HG03520 (cell line): Measurements from ENCODE around the gene GIMAP2.
"Not testable (repeated sequence)": the region's sequence is repeated elsewhere in the genome, so short reads cannot be mapped to it uniquely, and the experiment has no call there.

Experiments
- ATAC-seq: cut with Tn5 transposase; IDR thresholded peaks from one replicate; pipeline ENCODE4 v1.9.1; 2021; ENCODE audit warnings: mild to moderate bottlenecking, moderate library complexity; ENCODE audit not compliant: unreplicated experiment

Gene GIMAP2

GRCh38 chr7:150685219-150686029 lies at the start of gene GIMAP2:
Gene GIMAP2, plus strand, starts transcription at chr7:150685706. Its CDS starts 1,354 bp downstream, at chr7:150687060.
- peak; percentile 92 for ATAC-seq

DNA sequence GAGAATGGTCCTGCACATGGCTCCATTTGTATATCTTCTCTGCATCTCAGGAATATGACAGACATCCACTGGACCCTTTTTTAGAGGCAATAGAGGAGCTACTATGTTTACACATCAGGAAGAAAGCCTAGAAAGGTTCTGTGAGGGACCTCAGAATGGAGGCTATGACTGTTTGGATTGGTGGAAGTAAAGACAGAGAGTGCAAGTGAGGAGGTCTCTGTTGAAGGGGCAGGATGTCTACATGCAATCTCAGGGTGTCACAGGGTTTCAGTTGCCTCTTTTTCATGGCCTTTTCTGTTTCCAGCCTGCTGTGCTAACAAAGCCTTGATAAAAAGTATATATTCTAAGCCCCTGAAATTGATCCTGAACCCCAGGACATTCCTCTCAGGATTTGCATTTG lies 43.7 kb upstream of the GIMAP2 start:
- ATAC-seq = no peak

GRCh38 chr7:150642926-150643325 lies 42.6 kb upstream of the GIMAP2 start:
- ATAC-seq = no peak

DNA sequence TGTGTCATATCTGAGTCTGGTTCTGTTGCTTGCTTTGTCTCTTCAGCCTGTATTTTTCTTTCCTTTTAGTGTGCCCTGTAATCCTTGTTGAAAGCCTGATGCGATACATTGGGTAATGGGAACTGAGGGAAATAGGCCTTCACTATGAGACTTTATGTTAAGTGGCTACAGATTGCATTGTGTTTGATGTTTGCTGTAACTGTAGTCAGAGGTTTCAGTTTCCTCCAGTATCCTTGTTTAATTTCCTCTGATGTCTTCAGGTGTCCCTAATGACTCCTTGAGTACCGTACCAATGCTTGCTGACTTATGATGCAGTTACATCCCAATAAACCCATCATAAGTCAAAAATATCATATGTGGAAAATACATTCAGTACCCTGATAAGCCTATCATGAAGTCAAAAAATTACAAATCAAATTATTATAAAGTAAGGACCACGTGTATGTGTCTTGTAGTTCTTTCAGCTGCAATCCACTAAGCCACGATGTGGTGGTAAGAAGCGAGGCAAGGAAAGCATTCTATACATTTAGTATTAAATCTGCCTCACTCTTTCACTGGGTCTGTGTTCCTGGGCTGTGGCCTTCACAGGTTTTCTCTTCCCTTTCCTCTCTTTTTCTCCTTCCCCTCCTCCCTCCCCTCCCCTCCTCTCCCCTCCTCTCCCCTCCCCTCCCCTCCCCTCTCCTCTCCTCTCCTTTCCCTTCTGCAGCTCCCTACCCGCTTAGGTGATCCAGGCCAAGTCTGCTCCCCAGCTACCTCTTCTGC lies 40.1 kb upstream of the GIMAP2 start:
- ATAC-seq = no peak

- ATAC-seq = no peak
Observed at GRCh38 chr7:150648353-150649079, 37.0 kb upstream of the GIMAP2 start.

DNA sequence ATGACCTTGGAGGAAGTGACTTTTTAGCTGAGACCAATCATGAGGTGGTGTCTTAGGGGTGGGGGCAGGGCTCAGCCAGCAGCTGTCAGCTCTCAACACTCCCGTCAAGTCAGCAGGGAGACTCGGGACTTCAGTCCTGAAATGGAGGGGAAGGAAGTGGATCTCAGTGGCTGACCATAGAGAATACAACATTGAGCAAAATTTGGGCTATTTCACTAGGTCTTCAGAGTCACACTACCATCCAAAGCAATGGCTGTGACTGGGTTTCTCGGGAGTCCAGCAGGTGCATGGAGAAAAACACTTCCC lies 36.5 kb upstream of the GIMAP2 start:
- no peak for ATAC-seq

GRCh38 chr7:150654692-150655091 lies 30.8 kb upstream of the GIMAP2 start:
- no peak for ATAC-seq

DNA sequence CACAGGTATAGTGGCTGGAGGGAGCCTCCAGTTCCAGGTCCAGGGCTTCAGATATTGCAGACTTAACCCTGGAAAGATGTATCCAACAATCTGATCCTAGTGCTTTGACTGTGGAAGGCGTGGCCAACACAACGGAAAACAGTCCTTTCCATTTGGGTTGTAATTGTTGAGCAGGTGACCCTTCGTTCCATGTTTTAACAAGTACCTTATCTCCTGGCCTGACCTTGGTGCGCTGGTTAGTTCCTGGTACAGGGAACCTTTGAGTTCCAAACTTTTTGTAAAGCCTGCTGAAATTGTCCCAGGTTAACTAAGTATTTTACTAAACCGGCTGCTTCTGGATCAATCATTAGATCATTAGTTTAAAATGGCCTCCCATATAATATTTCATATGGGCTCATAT lies 29.5 kb upstream of the GIMAP2 start:
- ATAC-seq = no peak

GRCh38 chr7:150657526-150657925 lies 28.0 kb upstream of the GIMAP2 start:
- ATAC-seq = no peak

GRCh38 chr7:150660939-150661613 lies 24.4 kb upstream of the GIMAP2 start:
- no peak for ATAC-seq

GRCh38 chr7:150662821-150663220 lies 22.7 kb upstream of the GIMAP2 start:
- not testable (repeated sequence) for ATAC-seq

DNA sequence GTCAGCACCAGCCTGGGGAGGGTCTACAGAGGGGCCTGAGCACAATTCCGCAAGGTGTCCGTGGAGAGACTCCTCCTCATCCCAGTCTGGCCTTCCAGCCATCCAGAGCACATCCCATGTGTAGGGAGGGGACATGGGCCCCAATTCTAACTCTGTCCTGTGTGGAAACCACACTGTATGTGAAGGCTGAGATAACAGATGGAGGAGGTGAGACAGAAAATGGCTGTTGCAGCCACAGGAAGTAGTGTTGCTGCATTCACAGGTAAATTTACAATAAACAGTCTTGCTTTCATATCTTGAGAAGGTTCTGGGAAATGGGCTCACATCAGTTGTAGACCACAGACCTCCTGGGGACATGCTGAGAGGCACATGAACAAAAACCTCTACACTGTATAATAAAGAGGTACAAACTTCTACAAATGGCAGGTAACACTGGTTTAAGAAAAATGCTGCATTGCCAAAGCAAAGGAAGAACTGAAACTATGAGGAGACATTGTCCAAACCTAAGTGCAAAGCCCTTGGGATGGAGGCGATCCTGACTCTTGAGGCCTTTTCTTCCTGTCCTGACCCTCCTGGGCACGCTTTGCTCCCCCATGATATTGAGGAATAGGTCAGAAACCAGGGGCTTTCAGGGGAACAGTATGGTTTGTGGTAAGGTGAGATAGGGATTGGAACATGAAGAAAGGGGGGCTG lies 21.6 kb upstream of the GIMAP2 start:
- peak; percentile 28 for ATAC-seq

DNA sequence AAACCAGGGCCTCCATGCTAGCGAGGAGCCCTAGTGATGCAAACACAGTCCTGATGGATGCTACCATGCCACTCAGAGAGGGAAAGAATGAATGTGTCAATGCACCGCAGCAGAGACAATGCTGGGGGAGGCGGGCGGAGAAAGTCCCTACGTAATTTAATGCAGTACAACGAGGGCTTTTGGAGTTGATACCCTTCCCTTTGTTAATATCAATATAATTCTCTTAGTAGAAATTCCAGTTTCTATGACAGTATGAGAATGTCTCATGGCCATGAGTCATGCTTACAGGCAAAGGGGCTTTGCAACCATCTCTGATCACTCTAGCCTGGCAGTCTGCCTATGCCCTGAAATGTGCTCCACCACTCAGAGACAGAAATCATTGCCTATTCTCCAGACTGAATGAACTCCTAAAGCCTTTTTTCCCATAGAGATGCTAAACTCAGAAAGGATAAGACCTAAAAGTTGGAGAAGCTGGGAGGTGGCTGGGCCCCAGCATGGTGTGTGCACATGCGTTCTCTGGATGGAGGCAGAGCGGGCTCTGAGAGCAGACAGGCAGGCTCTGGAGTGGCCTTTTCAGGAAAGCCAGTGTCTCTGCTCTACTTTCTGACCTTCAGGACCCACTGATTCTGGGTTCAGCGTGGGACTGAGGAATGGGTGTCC lies 20.3 kb upstream of the GIMAP2 start:
- no peak for ATAC-seq

GRCh38 chr7:150665896-150666295 lies 19.6 kb upstream of the GIMAP2 start:
- ATAC-seq = no peak

GRCh38 chr7:150666412-150666811 lies 19.1 kb upstream of the GIMAP2 start:
- ATAC-seq = no peak

DNA sequence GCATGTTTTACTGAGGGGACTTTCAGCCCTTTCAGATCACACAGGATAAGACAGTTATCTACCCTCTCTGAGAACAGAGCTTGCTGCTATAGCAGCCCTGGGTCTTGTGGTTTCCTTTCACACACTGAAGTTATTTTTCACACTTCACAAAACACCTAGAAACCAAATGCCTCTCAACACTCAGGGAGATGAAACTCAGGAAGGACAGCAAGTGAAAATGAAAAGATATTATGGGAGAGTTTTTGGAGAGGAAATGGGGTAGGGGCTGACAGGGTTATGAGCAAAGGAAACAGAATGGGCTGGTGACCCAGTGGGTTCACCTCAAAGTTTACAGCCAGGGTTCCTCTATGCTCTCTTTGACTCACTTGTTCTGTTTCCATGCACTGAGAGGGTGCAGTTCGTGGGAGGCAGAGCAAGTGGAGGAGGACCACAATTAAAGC lies 17.0 kb upstream of the GIMAP2 start:
- peak; percentile 76 for ATAC-seq

DNA sequence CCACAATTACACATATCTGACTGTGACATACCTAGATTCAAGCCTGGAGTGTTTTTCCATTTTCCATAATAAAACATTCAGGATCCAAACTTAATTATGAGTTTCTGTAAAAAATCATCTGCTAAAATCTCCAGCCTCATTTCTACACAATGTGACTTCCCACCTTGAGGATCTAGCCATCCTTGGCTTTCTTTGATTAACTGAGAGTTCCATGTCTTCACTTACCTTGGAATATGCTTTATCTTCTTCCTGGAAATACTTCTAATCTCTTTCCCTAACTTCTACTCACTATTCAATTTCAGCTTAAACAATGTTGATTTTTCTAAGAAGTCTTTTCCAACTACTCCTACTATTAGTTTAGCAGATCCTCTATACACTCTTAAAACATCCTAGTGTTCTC lies 16.5 kb upstream of the GIMAP2 start:
- ATAC-seq = no peak

- not testable (repeated sequence) for ATAC-seq
Observed at GRCh38 chr7:150671798-150672585, 13.5 kb upstream of the GIMAP2 start.

DNA sequence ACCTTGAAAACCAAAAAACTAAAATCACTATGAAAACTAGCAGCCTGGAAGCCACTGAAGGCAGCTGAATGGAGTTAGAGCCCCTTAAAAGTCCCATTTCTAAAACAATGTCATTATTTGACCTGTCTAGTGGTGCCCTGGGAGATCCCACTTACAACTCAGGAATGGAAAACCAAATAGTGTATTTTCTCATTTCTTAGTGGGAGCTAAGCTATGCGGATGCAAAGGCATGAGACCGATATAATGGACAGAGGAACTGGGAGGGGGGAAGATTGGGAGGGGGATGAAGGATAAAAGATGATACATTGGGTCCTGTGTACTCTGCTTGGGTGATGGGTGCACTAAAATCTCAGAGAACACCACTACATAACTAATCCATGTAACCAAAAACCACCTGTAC lies 9.8 kb upstream of the GIMAP2 start:
- no peak for ATAC-seq
